Esophagus muscularis mucosa (tissue), 4 donors: ENCODE measurements around the gene LDLRAD3.

ENCODE experiments used
- CTCF ChIP-seq, 3 experiments: fragments of 200-600 bp in 2 of 3; fragments of 450-650 bp in 1 of 3; sonication (generic) in 2 of 3; IDR thresholded peaks; one replicate each; pipeline ENCODE4 v1.5.1; 2017 to 2019; ENCODE audit warnings: antibody characterized with exemption in 3 of 3, mild to moderate bottlenecking in 2 of 3, moderate library complexity in 1 of 3
- EP300 ChIP-seq: sonication (generic); formaldehyde crosslinking; IDR thresholded peaks from one replicate; pipeline ENCODE4 v1.6.1; 2017; ENCODE audit warnings: antibody characterized with exemption
- POLR2A ChIP-seq: fragments of 450-650 bp; IDR thresholded peaks from one replicate; pipeline ENCODE4 v1.6.1; 2017; ENCODE audit warnings: antibody characterized with exemption, moderate library complexity, mild to moderate bottlenecking, low read depth
- POLR2AphosphoS5 ChIP-seq, 2 donors: sonication (generic); formaldehyde crosslinking; IDR thresholded peaks; one replicate each; pipeline ENCODE4 v1.6.1; 2017; ENCODE audit warnings: antibody characterized with exemption in 2 of 2

- TF ChIP-seq CTCF (IDR thresholded peaks at IDR 0.05) (no peak), POLR2A (no peak), POLR2AphosphoS5 (IDR thresholded peaks at IDR 0.05) (no peak), EP300 (no peak)
Observed at GRCh38 chr11:36108881-36109589, 165.2 kb downstream of the LDLRAD3 start.
